UCSD-AML1 (cell line): ENCODE results near the gene MCOLN3.
"Not testable (repeated sequence)": the region's sequence is repeated elsewhere in the genome, so short reads cannot be mapped to it uniquely, and the experiment has no call there.

Source experiments
- DNase-seq: peaks from one replicate; lab custom pipeline; 2025; ENCODE audit not compliant: unreplicated experiment; lab: John Stamatoyannopoulos, UW

The MCOLN3 gene

DNA sequence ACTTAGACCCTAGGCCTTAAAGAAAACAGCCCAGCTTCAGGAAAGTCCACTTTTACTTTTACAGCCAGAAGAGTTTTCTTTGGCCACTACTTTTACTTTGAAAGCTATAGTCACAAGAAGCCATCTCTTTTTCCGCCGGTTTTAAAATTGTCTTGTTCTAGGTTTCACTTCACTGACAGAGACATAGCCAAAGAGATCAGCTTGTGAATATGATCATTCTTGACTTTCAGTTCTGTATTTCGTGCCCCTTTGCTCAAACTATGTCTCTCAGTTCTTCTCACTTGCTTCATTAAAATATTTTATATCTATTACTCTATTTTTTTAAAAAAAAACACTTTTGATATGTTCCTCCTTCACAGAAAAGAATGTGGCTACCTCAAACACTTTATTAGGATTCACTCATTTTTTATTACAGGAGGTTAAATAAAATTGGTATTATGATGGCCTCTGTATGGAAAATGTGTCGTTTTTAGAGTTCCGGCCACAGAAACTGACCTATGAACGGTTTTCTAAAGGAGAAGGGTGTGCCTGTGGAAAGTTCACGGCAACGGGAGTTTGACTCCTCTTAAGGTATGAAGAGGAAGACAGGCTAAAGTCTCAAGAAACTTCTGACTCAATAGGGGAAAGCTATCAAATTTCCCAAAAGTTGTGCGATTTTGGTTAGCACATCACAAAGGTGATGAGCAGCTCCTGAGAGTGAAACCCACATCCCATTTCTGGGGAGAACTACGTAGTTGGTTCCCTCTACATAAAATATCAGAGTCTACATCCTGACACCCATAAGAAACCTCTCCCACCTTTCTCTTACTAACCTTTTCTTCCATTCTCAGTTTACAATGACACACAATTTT, 52.6 kb downstream of the MCOLN3 start:
- DNase-seq, result no peak

DNA sequence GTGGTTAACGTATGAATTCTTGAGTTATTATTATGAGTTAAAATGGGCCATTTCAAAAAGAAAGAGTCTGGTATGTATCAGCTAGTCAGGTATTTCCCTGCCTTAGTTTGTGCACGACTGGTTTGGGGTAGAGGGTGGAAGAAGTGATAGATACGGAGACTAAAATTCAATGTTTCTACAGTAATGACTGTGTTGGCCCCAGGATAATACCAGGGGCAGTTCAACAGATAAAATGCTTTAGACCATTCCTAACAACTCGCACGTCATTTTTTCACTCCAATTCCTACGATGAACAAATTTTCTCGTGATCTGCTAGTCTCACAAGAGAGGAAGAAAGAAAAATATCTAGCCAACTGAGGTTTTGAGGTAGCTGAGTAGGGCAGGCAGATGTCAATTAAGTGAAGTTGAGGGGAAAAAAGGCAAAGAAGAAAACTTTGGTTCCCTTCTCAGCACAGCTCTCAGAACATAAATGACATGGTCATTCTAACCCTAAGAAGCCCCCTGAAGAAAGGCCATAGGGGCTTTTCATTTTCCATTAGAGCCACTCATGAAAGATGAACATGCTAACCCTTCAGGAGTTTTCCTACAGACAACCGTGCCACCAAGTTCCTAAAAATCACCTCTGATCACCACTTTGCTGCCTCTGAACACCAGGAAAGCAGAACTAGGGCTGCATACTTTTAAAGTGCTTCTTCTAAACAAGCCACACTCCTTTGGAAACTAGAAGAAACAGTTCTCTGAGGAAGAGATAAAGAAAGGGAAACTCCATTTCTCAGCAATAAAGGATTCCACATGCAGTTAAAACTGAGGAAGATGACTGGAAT, 57.0 kb downstream of the MCOLN3 start:
- DNase-seq, result no peak

DNA sequence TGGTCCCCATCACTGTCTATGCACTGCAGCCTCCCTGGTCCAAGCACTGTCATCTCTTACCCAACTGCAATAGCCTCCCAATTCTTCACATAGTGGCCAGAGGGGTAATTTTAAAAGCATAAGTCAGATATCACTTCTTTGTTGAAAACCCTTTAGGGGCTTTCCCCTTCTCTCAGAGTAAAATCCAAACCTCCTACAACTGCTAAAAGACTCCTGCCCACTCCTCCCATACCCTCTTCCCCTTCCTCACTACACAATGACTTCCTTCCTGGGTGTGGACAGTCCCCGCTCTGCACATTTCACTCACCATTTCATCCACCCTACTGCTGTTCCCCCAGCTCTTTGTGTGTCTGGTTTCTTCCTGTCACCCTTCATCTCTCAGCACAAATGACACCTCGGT, 59.7 kb downstream of the MCOLN3 start:
- no peak for DNase-seq

DNA sequence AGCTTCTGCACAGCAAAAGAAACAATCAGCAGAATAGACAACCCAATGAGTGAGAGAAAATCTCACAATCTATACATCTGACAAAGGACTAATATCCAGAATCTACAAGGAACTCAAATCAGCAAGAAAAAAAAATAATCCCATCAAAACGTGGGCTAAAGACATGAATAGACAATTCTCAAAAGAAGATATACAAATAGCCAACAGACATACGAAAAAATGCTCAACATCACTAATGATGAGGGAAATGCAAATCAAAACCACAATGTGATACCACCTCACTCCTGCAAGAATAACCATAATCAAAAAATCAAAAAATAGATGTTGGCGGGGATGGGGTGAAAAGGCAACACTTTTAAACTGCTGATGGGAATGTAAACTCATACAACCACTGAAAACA, 61.7 kb downstream of the MCOLN3 start:
- not testable (repeated sequence) for DNase-seq

DNA sequence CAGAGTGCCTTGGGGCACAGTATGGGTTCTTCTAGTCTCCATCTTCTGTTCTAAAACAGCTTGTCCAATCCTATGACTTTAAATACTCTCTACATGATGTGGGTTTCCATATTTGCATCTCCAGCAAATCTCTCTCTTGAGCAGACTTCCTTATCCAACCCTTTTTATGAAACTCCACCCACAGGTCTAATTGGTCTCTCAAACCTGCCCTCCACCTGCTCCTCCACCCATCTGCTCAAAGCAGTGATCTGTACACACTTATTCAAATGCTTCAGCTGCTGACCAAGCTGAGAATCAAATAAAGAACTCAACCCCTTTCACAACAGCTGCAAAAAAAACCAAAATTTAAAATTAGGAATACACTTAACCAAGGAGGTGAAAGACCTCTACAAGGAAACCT, 62.9 kb downstream of the MCOLN3 start:
- no peak for DNase-seq

DNA sequence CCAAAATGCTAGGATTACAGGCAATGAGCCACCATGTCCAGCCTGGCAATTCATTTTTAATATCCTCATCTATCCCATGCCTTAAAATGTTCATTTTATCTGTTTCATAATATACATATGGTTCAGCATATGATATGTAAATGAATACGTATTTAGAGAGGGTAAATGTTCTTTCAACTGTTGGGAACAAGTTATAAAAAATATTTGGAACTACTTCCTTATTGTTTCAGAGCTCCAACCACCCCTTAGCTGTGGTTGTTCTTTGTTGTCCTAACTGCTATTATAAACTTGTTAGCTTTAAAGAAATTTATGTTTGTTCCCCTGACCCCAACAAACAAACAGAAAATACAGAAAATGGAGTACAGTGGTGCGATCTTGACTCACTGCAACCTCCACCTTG, 65.9 kb downstream of the MCOLN3 start:
- DNase-seq, result no peak

DNA sequence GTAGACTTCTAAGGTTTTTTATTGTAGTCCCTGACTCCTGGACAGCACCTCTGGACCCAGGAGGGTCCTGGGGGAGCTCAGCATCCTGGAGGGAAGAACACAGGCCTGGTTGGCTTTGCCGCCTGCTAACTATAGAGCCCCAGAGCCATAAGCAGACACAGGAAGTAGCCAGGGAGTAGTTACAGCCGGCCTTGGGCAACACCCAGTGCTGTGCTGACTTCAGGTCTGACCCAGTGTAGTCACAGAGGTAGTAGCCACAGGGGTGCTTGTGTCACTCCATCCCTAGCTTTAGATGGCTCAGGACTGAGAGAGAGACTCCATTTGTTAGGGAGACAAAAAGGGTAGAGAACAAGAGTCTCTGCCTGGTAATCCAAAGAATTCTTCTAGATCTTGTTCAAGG, 73.3 kb downstream of the MCOLN3 start:
- DNase-seq, result no peak

DNA sequence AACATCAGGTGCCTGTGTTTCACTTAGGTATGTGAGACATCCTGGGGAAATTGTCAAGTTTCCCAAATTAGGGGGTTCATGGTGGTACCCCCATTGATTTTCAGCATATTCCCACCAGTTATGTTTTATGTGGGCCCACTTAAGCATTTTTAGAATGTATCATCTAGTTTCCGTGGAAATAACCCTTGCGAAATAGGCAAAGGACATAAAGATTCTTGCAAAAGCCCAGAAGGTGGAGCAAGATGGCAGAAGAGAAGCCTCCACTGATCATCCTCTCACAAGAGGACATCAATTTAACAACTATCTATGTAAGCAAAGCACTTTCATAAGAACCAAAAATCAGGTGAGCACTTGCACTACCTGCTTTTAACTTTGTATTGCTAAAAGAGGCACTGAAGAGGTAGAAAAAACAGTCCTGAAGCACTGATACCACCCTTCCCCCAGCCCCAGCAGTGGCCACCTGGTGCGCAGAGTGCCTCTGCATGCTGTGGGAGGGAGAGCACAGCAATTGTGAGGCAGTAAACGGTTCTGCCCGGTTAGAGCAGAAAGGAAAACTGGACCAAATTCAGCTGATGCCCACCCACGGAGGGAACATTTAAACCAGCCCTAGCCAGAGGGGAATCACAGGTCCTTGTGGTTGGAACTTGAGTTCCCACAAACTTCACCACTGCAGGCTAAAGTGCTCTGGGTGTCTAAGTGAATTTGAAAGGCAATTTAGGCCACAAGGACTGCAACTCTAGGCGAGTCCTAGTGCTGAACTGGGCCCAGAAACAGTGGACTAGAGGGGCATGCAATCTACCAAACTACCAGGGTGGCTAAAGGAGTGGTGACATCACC, 74.6 kb downstream of the MCOLN3 start:
- DNase-seq, result no peak

DNA sequence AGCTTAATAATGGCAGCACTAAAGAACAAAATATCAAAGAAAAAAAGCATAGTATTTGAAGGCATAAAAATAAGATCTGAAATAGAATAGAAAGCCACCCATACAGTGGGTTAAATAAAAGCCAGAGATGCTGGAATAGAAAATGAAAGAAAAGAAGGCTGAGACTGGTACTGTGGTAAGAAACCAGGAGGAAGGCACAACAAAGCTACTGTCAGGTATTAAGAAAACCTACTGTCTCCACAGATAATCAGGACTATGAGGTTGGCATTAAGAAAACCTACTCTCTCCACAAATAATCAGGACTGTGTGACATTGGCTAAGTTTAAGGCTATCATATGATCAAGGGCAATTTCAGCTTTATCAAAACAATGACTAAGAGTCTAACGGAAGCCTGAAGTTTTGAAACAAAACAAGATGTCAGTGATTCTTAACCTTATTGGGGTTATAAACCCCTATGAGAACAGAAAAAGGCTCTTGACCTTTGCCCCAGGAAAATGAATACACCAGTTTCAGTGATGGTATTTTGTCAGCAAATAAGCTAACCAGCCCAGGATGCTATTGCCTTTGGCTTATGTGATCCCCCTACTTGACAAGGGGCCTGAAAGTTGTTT, 75.8 kb downstream of the MCOLN3 start:
- no peak for DNase-seq

DNA sequence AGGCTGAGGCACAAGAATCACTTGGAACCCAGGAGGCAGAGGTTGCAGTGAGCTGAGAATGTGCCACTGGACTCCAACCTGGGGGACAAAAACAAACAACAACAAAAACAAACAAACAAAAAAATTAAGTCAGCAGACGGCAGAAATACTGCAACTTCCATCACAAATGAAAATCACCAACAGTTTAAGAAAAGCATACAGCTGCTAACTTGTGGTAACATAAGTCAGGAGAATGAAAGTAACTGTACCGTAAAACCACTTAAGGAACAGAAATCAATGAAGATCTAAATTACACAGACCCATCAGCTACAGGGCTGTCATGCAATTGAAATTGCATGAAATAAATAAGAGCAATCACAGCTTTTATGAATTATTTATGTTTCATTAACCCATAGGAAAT, 76.3 kb downstream of the MCOLN3 start:
- no peak for DNase-seq

DNA sequence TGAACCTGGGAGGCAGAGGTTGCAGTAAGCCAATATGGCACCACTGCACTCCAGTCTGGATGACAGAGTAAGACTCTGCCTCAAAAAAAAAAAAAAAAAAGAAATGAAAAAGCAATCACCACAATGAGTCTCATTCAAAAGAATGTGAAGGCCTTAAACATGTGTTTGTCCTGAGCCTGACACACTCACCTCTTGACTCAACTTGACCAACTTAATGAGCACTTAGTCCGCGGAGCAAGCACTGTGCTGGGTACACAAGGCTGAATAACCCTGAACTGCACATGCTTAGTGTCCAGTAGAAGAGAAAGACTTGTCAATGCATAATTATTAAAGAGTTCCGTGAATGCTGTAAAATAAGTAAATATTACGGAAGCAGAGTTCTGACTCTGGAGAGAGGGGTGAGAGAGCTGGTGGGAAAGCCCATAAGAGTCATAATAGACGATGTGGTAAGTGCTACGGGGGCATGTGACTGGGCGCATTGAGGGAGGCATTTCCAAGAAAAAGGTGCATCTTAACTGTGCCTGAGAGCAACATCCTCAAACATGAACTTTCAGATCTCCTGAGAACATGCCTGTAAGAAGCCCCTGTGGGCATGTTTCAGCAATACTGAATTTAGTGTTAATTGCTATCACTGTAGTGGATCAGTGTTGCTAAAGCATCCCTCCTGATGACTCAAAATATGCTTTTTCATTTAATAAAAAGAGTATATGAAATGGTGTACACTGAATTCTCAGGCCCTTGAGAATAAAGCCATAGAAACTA, 78.6 kb downstream of the MCOLN3 start:
- no peak for DNase-seq

DNA sequence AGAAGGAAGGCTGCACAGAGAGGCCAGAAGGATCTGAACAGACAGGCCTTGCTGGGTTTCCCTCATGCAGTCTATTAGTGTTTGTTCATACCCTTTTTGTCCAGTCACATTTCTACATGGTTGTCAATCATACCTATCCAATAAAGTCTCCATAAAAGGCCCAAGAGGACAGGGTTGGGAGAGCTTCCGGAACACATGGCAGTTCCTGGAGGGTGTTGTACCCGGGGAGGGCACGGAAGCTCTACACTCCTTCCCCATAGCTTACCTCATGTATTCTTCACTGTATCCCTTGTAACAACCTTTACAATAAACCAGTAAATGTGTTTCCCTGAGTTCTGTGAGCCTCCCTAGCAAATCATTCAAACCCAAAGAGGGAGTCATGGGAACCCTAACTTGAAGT, 79.4 kb downstream of the MCOLN3 start:
- no peak for DNase-seq

DNA sequence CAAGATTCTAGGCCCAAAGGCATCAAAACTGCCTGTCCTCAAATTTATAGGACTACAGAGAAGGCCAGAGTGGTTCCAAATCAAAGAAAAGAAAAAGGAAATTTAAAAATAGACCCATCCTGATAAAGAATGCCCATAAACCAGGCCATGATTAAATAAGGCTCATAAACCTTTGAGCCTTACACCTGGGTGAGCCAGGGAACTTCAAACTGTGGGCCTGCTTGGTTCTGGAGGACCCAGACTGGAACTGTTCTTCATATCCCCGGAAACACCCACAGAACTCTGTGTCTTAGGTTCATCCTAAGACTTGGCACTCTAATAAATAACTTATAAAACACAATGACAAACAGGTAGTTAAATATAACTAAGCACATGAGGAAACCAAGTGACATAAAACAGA, 80.2 kb downstream of the MCOLN3 start:
- no peak for DNase-seq
